ENCODE measurements around the gene KCNJ9.
"Not testable (repeated sequence)": the region's sequence is repeated elsewhere in the genome, so short reads cannot be mapped to it uniquely, and the experiment has no call there.

KCNJ9 gene

GRCh38 chr1:160104486-160104885 lies 23.1 kb downstream of the KCNJ9 start:
- DNase-seq = no peak

- no peak for DNase-seq
Measured at GRCh38 chr1:160105155-160105554, 23.8 kb downstream of the KCNJ9 start.

GRCh38 chr1:160107512-160107911 lies 26.2 kb downstream of the KCNJ9 start:
- DNase-seq = no peak

GRCh38 chr1:160108888-160109662 lies 27.7 kb downstream of the KCNJ9 start:
- peak; percentile 46 for DNase-seq

- DNase-seq = no peak
Measured at GRCh38 chr1:160109686-160110085, 28.3 kb downstream of the KCNJ9 start.

- DNase-seq = not testable (repeated sequence)
Measured at GRCh38 chr1:160111462-160111861, 30.1 kb downstream of the KCNJ9 start.

- no peak for DNase-seq
Measured at GRCh38 chr1:160112357-160112756, 31.0 kb downstream of the KCNJ9 start.

GRCh38 chr1:160113407-160113806 lies 32.1 kb downstream of the KCNJ9 start:
- DNase-seq = no peak

GRCh38 chr1:160114085-160114484 lies 32.7 kb downstream of the KCNJ9 start:
- no peak for DNase-seq

- no peak for DNase-seq
Measured at GRCh38 chr1:160115545-160116282, 34.4 kb downstream of the KCNJ9 start, which contains the start of gene ATP1A2. Gene ATP1A2 (plus strand): TSS chr1:160115759. CDS start chr1:160115862, 103 bp downstream.

- no peak for DNase-seq
Measured at GRCh38 chr1:160116283-160117147, 35.2 kb downstream of the KCNJ9 start.

GRCh38 chr1:160117300-160117699 lies 36.0 kb downstream of the KCNJ9 start:
- no peak for DNase-seq

- DNase-seq = no peak
Measured at GRCh38 chr1:160117709-160118183, 36.4 kb downstream of the KCNJ9 start.

- no peak for DNase-seq
Measured at GRCh38 chr1:160118928-160119327, 37.6 kb downstream of the KCNJ9 start.

GRCh38 chr1:160120797-160121196 lies 39.5 kb downstream of the KCNJ9 start:
- no peak for DNase-seq

GRCh38 chr1:160121388-160121787 lies 40.0 kb downstream of the KCNJ9 start:
- no peak for DNase-seq

GRCh38 chr1:160122978-160123495 lies 41.7 kb downstream of the KCNJ9 start:
- no peak for DNase-seq

- DNase-seq = no peak
Measured at GRCh38 chr1:160123726-160124125, 42.4 kb downstream of the KCNJ9 start.

- no peak for DNase-seq
Measured at GRCh38 chr1:160124705-160125478, 43.6 kb downstream of the KCNJ9 start.

GRCh38 chr1:160125746-160126145 lies 44.4 kb downstream of the KCNJ9 start:
- DNase-seq = no peak

- DNase-seq = not testable (repeated sequence)
Measured at GRCh38 chr1:160126342-160126741, 45.0 kb downstream of the KCNJ9 start.

GRCh38 chr1:160127381-160127780 lies 46.0 kb downstream of the KCNJ9 start:
- no peak for DNase-seq

All from CD4-positive, alpha-beta T cell treated with Interleukin-10 for 1 hour (primary cell).